GM12878 (cell line): ENCODE results near the gene ARMC2. TPM values are rescaled to one million over a fixed set of nuclear protein-coding genes. Genes with fewer than 3 reads are reported as not detected.
A peak's percentile ranks its signal among the peaks of the same experiment; 100 is the strongest.

Experiments
- BACH1 ChIP-seq: fragments of 450-650 bp; IDR thresholded peaks from 2 replicates; pipeline ENCODE4 v1.6.1; 2017; ENCODE audit warnings: mild to moderate bottlenecking, borderline replicate concordance
- CBX5 ChIP-seq: sonication (generic); IDR thresholded peaks from 2 replicates; pipeline ENCODE4 v1.6.1; 2016; ENCODE audit warnings: low read depth, moderate library complexity, mild to moderate bottlenecking, inconsistent platforms
- E2F8 ChIP-seq: fragments of 450-650 bp; IDR thresholded peaks from 2 replicates; pipeline ENCODE4 v1.6.1; 2018; ENCODE audit warnings: mild to moderate bottlenecking, low read depth, moderate library complexity; ENCODE audit not compliant: partially characterized antibody
- FOS ChIP-seq: IDR thresholded peaks from 3 replicates; pipeline ENCODE4 v1.6.1; 2011; ENCODE audit warnings: borderline replicate concordance; ENCODE audit not compliant: insufficient read length; ENCODE audit errors: extremely low read depth
- FOXK2 ChIP-seq: fragments of 450-650 bp; IDR thresholded peaks from 2 replicates; pipeline ENCODE4 v1.6.1; 2017; ENCODE audit warnings: mild to moderate bottlenecking, moderate library complexity
- GABPA ChIP-seq: IDR thresholded peaks from 2 replicates; pipeline ENCODE4 v1.6.1; 2014; ENCODE audit warnings: antibody characterized with exemption, low read depth, mild to moderate bottlenecking, inconsistent platforms
- HDAC6 ChIP-seq: fragments of 200-600 bp; sonication (generic); IDR thresholded peaks from one replicate; pipeline ENCODE4 v1.8.0; 2017; ENCODE audit warnings: antibody characterized with exemption; ENCODE audit not compliant: unreplicated experiment
- IKZF2 ChIP-seq, 2 experiments: fragments of 450-650 bp; IDR thresholded peaks; 2 replicates each; pipeline ENCODE4 v1.6.1; 2017; ENCODE audit warnings: mild to moderate bottlenecking in 2 of 2, moderate library complexity in 2 of 2
- JUND ChIP-seq: IDR thresholded peaks from 2 replicates; pipeline ENCODE4 v1.6.1; 2012; ENCODE audit warnings: low read depth, mild to moderate bottlenecking, low read length, improper control_type of control experiment, moderate library complexity
- MEF2B ChIP-seq: fragments of 450-650 bp; IDR thresholded peaks from 2 replicates; pipeline ENCODE4 v1.6.1; 2018; ENCODE audit warnings: mild to moderate bottlenecking, moderate library complexity; ENCODE audit not compliant: partially characterized antibody, poor library complexity, severe bottlenecking
- NFYA ChIP-seq: IDR thresholded peaks from 2 replicates; pipeline ENCODE4 v1.6.1; 2011; ENCODE audit warnings: low read depth, mild to moderate bottlenecking, low read length, improper control_type of control experiment, borderline replicate concordance
- RELB ChIP-seq: fragments of 450-650 bp; IDR thresholded peaks from 2 replicates; pipeline ENCODE4 v1.6.1; 2017; ENCODE audit warnings: low read depth, mild to moderate bottlenecking, moderate library complexity
- REST ChIP-seq: IDR thresholded peaks from 2 replicates; pipeline ENCODE4 v1.6.1; 2012; ENCODE audit warnings: mild to moderate bottlenecking, low read depth, low read length
- SPI1 ChIP-seq: IDR thresholded peaks from 2 replicates; pipeline ENCODE4 v1.6.1; 2011; ENCODE audit warnings: low read depth, mild to moderate bottlenecking, low read length, moderate library complexity, borderline replicate concordance; ENCODE audit not compliant: insufficient read depth
- polyA plus RNA-seq, 11 experiments: library from polyadenylated mRNA; depleted of rRNA in 4 of 11; unstranded in 6 of 11; stranded (reverse) in 5 of 11; fragments of >200 nt; fragmentation: Nextera tagmentation in 4 of 11; fragmentation: Illumina TruSeq in 1 of 11; extraction: Ambion mirVana in 4 of 11; extraction: Trizol in 1 of 11; gene quantifications; 1 replicate in 1 of 11; 2 replicates in 10 of 11; pipeline versions ENCODE4 v1.2.1 to v1.2.3, GENCODE V29; 2011 to 2016; ENCODE audit warnings: inconsistent platforms in 2 of 11, missing spikeins in 2 of 11, low read depth in 1 of 11
- total RNA-seq, 4 experiments: library from RNA; depleted of rRNA in 3 of 4; stranded (reverse); fragments of >200 nt in 3 of 4; fragmentation: Illumina TruSeq in 1 of 4; extraction: Trizol in 1 of 4; gene quantifications; 2 replicates each; pipeline versions ENCODE4 v1.2.1 to v1.2.3, GENCODE V29; 2013 to 2021
- TF ChIP-seq, protein P1 (sequence below): IDR thresholded peaks from 2 replicates; pipeline ENCODE4 v1.6.1; 2011; ENCODE audit warnings: borderline replicate concordance, low read depth, mild to moderate bottlenecking, moderate library complexity, low read length; ENCODE audit not compliant: insufficient read depth, poor library complexity, severe bottlenecking
- TF ChIP-seq, protein P2 (sequence below): fragments of 150-350 bp; IDR thresholded peaks from 2 replicates; pipeline ENCODE4 v1.6.1; 2016; ENCODE audit warnings: low read depth, low read length

ARMC2 gene
- total and polyA plus RNA-seq, 10 of the 15 experiments (the other 5 are each of a cell fraction or from before 2014, with no cell fraction given), result 0.06 to 0.33 (median 0.21) TPM; not detected in 5

GRCh38 chr6:108805611-108806167 is 42.5 kb upstream of the ARMC2 start (continued):
- TF ChIP-seq, protein P1, sequence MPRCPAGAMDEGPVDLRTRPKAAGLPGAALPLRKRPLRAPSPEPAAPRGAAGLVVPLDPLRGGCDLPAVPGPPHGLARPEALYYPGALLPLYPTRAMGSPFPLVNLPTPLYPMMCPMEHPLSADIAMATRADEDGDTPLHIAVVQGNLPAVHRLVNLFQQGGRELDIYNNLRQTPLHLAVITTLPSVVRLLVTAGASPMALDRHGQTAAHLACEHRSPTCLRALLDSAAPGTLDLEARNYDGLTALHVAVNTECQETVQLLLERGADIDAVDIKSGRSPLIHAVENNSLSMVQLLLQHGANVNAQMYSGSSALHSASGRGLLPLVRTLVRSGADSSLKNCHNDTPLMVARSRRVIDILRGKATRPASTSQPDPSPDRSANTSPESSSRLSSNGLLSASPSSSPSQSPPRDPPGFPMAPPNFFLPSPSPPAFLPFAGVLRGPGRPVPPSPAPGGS, result no peak
- TF ChIP-seq FOXK2 (no peak), NFYA (no peak), IKZF2 (IDR thresholded peaks at IDR 0.05) (peak; percentile 29 to 32; a peak in 2 of 4 replicates), BACH1 (no peak), SPI1 (peak; percentile 98), CBX5 (no peak), GABPA (no peak), MEF2B (no peak), REST (no peak), E2F8 (no peak), FOS (no peak), HDAC6 (no peak), JUND (peak; percentile 50; the same call in 1 of the 2 replicates), RELB (no peak)
- TF ChIP-seq, protein P2, sequence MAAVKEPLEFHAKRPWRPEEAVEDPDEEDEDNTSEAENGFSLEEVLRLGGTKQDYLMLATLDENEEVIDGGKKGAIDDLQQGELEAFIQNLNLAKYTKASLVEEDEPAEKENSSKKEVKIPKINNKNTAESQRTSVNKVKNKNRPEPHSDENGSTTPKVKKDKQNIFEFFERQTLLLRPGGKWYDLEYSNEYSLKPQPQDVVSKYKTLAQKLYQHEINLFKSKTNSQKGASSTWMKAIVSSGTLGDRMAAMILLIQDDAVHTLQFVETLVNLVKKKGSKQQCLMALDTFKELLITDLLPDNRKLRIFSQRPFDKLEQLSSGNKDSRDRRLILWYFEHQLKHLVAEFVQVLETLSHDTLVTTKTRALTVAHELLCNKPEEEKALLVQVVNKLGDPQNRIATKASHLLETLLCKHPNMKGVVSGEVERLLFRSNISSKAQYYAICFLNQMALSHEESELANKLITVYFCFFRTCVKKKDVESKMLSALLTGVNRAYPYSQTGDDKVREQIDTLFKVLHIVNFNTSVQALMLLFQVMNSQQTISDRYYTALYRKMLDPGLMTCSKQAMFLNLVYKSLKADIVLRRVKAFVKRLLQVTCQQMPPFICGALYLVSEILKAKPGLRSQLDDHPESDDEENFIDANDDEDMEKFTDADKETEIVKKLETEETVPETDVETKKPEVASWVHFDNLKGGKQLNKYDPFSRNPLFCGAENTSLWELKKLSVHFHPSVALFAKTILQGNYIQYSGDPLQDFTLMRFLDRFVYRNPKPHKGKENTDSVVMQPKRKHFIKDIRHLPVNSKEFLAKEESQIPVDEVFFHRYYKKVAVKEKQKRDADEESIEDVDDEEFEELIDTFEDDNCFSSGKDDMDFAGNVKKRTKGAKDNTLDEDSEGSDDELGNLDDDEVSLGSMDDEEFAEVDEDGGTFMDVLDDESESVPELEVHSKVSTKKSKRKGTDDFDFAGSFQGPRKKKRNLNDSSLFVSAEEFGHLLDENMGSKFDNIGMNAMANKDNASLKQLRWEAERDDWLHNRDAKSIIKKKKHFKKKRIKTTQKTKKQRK, result no peak
